ENCODE results near the gene RPAP2.

DNA sequence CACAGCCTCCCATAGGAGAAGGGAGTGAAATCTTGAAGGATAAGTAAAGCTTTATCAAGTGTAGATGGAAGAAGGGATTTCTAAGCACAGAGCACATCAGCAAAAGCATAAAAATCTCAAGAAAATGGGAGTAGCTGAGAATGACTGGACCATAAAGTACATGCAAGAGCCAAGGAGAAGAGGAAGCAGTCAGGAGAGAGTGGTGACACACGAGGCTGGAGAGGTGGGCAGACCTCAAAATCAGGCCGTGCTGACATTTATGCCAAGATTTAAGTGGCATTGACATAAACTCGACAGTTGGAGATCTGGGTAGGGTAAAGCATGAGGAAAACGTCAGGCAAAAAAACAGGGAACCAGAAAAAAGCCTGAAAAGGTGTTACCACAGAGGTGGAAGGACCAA is 125.5 kb downstream of the RPAP2 start:
- TF ChIP-seq, protein P1, sequence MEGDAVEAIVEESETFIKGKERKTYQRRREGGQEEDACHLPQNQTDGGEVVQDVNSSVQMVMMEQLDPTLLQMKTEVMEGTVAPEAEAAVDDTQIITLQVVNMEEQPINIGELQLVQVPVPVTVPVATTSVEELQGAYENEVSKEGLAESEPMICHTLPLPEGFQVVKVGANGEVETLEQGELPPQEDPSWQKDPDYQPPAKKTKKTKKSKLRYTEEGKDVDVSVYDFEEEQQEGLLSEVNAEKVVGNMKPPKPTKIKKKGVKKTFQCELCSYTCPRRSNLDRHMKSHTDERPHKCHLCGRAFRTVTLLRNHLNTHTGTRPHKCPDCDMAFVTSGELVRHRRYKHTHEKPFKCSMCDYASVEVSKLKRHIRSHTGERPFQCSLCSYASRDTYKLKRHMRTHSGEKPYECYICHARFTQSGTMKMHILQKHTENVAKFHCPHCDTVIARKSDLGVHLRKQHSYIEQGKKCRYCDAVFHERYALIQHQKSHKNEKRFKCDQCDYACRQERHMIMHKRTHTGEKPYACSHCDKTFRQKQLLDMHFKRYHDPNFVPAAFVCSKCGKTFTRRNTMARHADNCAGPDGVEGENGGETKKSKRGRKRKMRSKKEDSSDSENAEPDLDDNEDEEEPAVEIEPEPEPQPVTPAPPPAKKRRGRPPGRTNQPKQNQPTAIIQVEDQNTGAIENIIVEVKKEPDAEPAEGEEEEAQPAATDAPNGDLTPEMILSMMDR (IDR thresholded peaks at IDR 0.05; ENCODE audit: insufficient read depth, low read length, poor library complexity, severe bottlenecking) = no peak
- no peak for TF ChIP-seq EZH2phosphoT487 (conservative IDR thresholded peaks at IDR 0.05; ENCODE audit: low read length)

All from SU-DHL-6 (cell line).